Keratinocyte (primary cell): ENCODE data around the gene VSIG2. TPM values are rescaled to one million over a fixed set of nuclear protein-coding genes. Genes with fewer than 3 reads are reported as not detected.

Source experiments
- DNase-seq: peaks from one replicate; pipeline ENCODE4 v3.0.0-alpha.2; 2011; ENCODE audit warnings: low read depth, missing footprints, low spot score
- FAIRE-seq: peaks from 2 replicates; lab custom pipeline; 2011; peaks lifted over from hg19 to GRCh38; lab: Jason Lieb, UNC
- H2AFZ ChIP-seq: 2 replicates; pipeline ENCODE4 v1.6.0; 2012; ENCODE audit warnings: low read length, control low read depth, inconsistent platforms; ENCODE audit not compliant: control insufficient read depth
- H3K27ac ChIP-seq: 2 replicates; pipeline ENCODE4 v1.5.1; 2011; ENCODE audit warnings: low read length; ENCODE audit not compliant: control insufficient read depth, insufficient read depth
- H3K27me3 ChIP-seq: 3 replicates; pipeline ENCODE4 v1.6.0; 2011; ENCODE audit warnings: low read length; ENCODE audit not compliant: control insufficient read depth, insufficient read depth; ENCODE audit errors: extremely low read depth
- H3K36me3 ChIP-seq, 2 experiments: 2 replicates in 1 of 2; 3 replicates in 1 of 2; pipeline ENCODE4 v1.5.1; 2011; ENCODE audit warnings: low read length in 2 of 2, mild to moderate bottlenecking in 1 of 2; ENCODE audit not compliant: control insufficient read depth in 2 of 2, insufficient read depth in 2 of 2; ENCODE audit errors: extremely low read depth in 1 of 2
- H3K4me1 ChIP-seq: 3 replicates; pipeline ENCODE4 v1.5.1; 2011; ENCODE audit warnings: low read length; ENCODE audit not compliant: control insufficient read depth, insufficient read depth; ENCODE audit errors: extremely low read depth
- H3K4me2 ChIP-seq: 3 replicates; pipeline ENCODE4 v1.6.0; 2011; ENCODE audit warnings: low read depth, low read length; ENCODE audit not compliant: control insufficient read depth, insufficient read depth; ENCODE audit errors: extremely low read depth
- H3K4me3 ChIP-seq, 3 experiments: fragments of 200-600 bp in 1 of 3; sonication (generic) in 1 of 3; 2 replicates in 2 of 3; 3 replicates in 1 of 3; pipeline ENCODE4 v1.5.1; 2011 to 2016; ENCODE audit warnings: low read length in 3 of 3, mild to moderate bottlenecking in 3 of 3, control low read depth in 2 of 3, inconsistent platforms in 1 of 3, low read depth in 1 of 3, mixed read lengths in 1 of 3, mixed run types in 1 of 3, moderate library complexity in 1 of 3; ENCODE audit not compliant: control insufficient read depth in 2 of 3, insufficient read depth in 2 of 3; ENCODE audit errors: extremely low read depth in 1 of 3
- H3K79me2 ChIP-seq: 2 replicates; pipeline ENCODE4 v1.6.0; 2012; ENCODE audit warnings: low read length; ENCODE audit not compliant: control insufficient read depth, insufficient read depth
- H3K9ac ChIP-seq: 3 replicates; pipeline ENCODE4 v1.6.0; 2011; ENCODE audit warnings: low read length; ENCODE audit not compliant: control insufficient read depth, insufficient read depth; ENCODE audit errors: extremely low read depth
- H3K9me1 ChIP-seq: 3 replicates; pipeline ENCODE4 v1.6.0; 2011; ENCODE audit warnings: low read length; ENCODE audit not compliant: control insufficient read depth, insufficient read depth; ENCODE audit errors: extremely low read depth
- H3K9me3 ChIP-seq: 2 replicates; pipeline ENCODE4 v1.5.1; 2012; ENCODE audit warnings: low read depth, low read length; ENCODE audit not compliant: control insufficient read depth
- H4K20me1 ChIP-seq: 3 replicates; pipeline ENCODE4 v1.6.0; 2011; ENCODE audit warnings: low read length; ENCODE audit not compliant: control insufficient read depth, insufficient read depth; ENCODE audit errors: extremely low read depth
- CTCF ChIP-seq, 3 experiments: IDR thresholded peaks in 1 of 3; conservative IDR thresholded peaks in 1 of 3; optimal IDR thresholded peaks in 1 of 3; 2 replicates in 2 of 3; 3 replicates in 1 of 3; pipeline versions ENCODE3 to v1.5.1; 2011; ENCODE audit warnings: low read length in 3 of 3, mild to moderate bottlenecking in 3 of 3, moderate library complexity in 2 of 3, control low read depth in 1 of 3, inconsistent platforms in 1 of 3; ENCODE audit not compliant: insufficient read depth in 2 of 3; ENCODE audit errors: extremely low read depth in 1 of 3
- EZH2 ChIP-seq: IDR thresholded peaks from one replicate; pipeline ENCODE4 v1.6.1; 2012; ENCODE audit warnings: inconsistent platforms, mild to moderate bottlenecking, low read length, moderate library complexity
- dilution Hi-C: fragments of 300-500 bp; cut with MboI; formaldehyde crosslinking; loops from one replicate; pipeline ENCODE4 v1.7.0; 2020; ENCODE audit warnings: low sequenced_read_pairs; ENCODE audit not compliant: extremely low pct_ligation_motif_present
- polyA plus RNA-seq, 5 experiments: library from polyadenylated mRNA; depleted of rRNA in 3 of 5; stranded (reverse) in 3 of 5; stranded (forward) in 1 of 5; unstranded in 1 of 5; fragments of >200 nt; gene quantifications; 1 replicate in 1 of 5; 2 replicates in 3 of 5; 3 replicates in 1 of 5; pipeline versions ENCODE4 v1.2.1 to v1.2.3, GENCODE V29; 2011 to 2012; ENCODE audit warnings: missing spikeins in 2 of 5, low read depth in 1 of 5, low replicate concordance in 1 of 5

VSIG2 gene
- polyA plus RNA-seq, 1 donor (not counting 4 experiments of a cell fraction or from before 2014, with no cell fraction given) = not detected

DNA sequence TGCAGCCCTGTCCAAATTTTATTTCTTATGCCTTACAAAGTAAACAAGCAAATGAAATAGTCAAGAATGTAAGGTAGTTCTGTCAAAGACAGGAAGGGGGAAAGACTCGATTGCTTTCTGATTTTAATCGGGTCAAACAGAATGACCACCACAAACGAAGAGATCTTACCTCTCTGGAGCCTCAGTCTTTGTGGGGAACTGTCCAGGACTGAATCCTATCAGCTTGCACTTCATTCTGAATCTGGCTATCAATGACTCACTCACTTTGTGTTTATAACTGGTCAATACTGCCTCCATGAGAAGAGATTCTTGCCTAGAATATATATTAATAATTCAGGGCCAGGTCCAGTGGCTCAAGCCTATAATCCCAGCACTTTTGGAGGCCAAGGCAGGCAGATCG is 30.9 kb upstream of the VSIG2 start:
- no peak for TF ChIP-seq EZH2
- no peak for TF ChIP-seq CTCF (optimal IDR thresholded peaks at IDR 0.05 in 1 of 3, IDR thresholded peaks at IDR 0.05 in 1 of 3, conservative IDR thresholded peaks at IDR 0.05 in 1 of 3; ENCODE audit: extremely low read depth in 1 of 3, insufficient read depth in 2 of 3, low read length in 3 of 3)
- H3K27ac ChIP-seq = no peak overlapping the region
- peaks cover 3% of the 10 kb centered on the region for H4K20me1 ChIP-seq
- FAIRE-seq = no peak
- dilution Hi-C loops = no loop called here
- H3K27me3 ChIP-seq = no peaks in the 10 kb centered on the region
- H3K4me1 ChIP-seq = no peaks in the 10 kb centered on the region
- no peak overlapping the region for H3K4me3 ChIP-seq
- no peak for DNase-seq
- H2AFZ ChIP-seq = no peak overlapping the region
- no peak overlapping the region for H3K9ac ChIP-seq
- H3K9me1 ChIP-seq = no peaks in the 10 kb centered on the region
- H3K79me2 ChIP-seq = peaks cover 11% of the 10 kb centered on the region
- no peaks in the 10 kb centered on the region for H3K9me3 ChIP-seq
- no peaks in the 10 kb centered on the region for H3K36me3 ChIP-seq
- H3K4me2 ChIP-seq = no peak overlapping the region

DNA sequence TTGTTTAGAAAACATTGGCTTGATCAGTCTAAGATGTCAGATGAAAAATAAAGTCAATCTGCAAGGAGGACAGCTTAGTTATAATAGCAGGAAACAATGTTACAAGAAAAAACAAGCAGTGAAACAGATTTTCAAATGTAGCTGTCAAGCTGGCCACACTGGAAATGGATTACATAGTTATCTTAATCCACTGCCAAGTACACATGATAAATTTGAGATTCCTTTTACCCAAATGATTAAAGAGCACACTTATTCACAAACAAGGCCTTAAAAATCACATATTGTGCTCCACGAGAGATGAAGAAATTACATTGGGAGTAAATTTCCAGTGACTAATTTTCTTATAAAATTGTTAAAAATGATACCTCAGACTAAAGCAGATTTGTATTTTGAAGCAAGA is 27.5 kb upstream of the VSIG2 start:
- no peak overlapping the region for H3K9ac ChIP-seq
- no peak overlapping the region for H2AFZ ChIP-seq
- H3K36me3 ChIP-seq = no peaks in the 10 kb centered on the region
- DNase-seq = no peak
- H4K20me1 ChIP-seq = no peaks in the 10 kb centered on the region
- no peaks in the 10 kb centered on the region for H3K4me1 ChIP-seq
- no peak overlapping the region for H3K4me2 ChIP-seq
- H3K4me3 ChIP-seq = no peak overlapping the region
- no peaks in the 10 kb centered on the region for H3K27me3 ChIP-seq
- no peak for FAIRE-seq
- H3K79me2 ChIP-seq = peaks cover 2% of the 10 kb centered on the region
- no peaks in the 10 kb centered on the region for H3K9me1 ChIP-seq
- no peaks in the 10 kb centered on the region for H3K9me3 ChIP-seq
- no peak for TF ChIP-seq EZH2
- no peak for TF ChIP-seq CTCF (optimal IDR thresholded peaks at IDR 0.05 in 1 of 3, IDR thresholded peaks at IDR 0.05 in 1 of 3, conservative IDR thresholded peaks at IDR 0.05 in 1 of 3; ENCODE audit: extremely low read depth in 1 of 3, insufficient read depth in 2 of 3, low read length in 3 of 3)
- dilution Hi-C loops = no loop called here
- H3K27ac ChIP-seq = no peak overlapping the region
